Neural cell (in vitro differentiated cells): ENCODE results near the gene AP1M1.

ENCODE experiments used
- EP300 ChIP-seq: fragments of 450-650 bp; conservative IDR thresholded peaks from 2 replicates; pipeline ENCODE4 v1.6.1; 2014; ENCODE audit warnings: antibody characterized with exemption, mild to moderate bottlenecking, moderate library complexity; ENCODE audit not compliant: poor library complexity, severe bottlenecking
- EZH2 ChIP-seq: fragments of 200-600, 300-800 bp; shearing (Covaris generic), sonication (generic); IDR thresholded peaks from 2 replicates; pipeline ENCODE4 v1.6.1; 2014; ENCODE audit warnings: antibody characterized with exemption, low read length, borderline replicate concordance, mild to moderate bottlenecking; ENCODE audit not compliant: insufficient read depth, poor library complexity, severe bottlenecking
- MXI1 ChIP-seq: fragments of 450-650 bp; conservative IDR thresholded peaks from 2 replicates; pipeline ENCODE4 v1.6.1; 2014; ENCODE audit warnings: antibody characterized with exemption, mild to moderate bottlenecking; ENCODE audit not compliant: poor library complexity, severe bottlenecking
- POLR2AphosphoS5 ChIP-seq: IDR thresholded peaks from 2 replicates; pipeline ENCODE4 v1.6.1; 2012
- RAD21 ChIP-seq: fragments of 450-650 bp; conservative IDR thresholded peaks from 2 replicates; pipeline ENCODE4 v1.6.1; 2014; ENCODE audit warnings: antibody characterized with exemption, mild to moderate bottlenecking, moderate library complexity
- SMC3 ChIP-seq: fragments of 450-650 bp; conservative IDR thresholded peaks from 2 replicates; pipeline ENCODE4 v1.6.1; 2014; ENCODE audit warnings: antibody characterized with exemption, mild to moderate bottlenecking, moderate library complexity; ENCODE audit not compliant: poor library complexity
- TAF1 ChIP-seq: IDR thresholded peaks from 2 replicates; pipeline ENCODE4 v1.6.1; 2012; ENCODE audit warnings: low read depth
- TF ChIP-seq, protein P1 (sequence below): fragments of 450-650 bp; IDR thresholded peaks from 2 replicates; pipeline ENCODE4 v1.5.1; 2014; ENCODE audit warnings: antibody characterized with exemption, mild to moderate bottlenecking, moderate library complexity; ENCODE audit not compliant: poor library complexity, severe bottlenecking
- TF ChIP-seq, protein P2 (sequence below): IDR thresholded peaks from 2 replicates; pipeline ENCODE4 v1.6.1; 2012; ENCODE audit warnings: borderline replicate concordance

GRCh38 chr19:16213076-16213475 lies 15.4 kb downstream of the AP1M1 start:
- no peak for TF ChIP-seq POLR2AphosphoS5
- TF ChIP-seq, protein P1, sequence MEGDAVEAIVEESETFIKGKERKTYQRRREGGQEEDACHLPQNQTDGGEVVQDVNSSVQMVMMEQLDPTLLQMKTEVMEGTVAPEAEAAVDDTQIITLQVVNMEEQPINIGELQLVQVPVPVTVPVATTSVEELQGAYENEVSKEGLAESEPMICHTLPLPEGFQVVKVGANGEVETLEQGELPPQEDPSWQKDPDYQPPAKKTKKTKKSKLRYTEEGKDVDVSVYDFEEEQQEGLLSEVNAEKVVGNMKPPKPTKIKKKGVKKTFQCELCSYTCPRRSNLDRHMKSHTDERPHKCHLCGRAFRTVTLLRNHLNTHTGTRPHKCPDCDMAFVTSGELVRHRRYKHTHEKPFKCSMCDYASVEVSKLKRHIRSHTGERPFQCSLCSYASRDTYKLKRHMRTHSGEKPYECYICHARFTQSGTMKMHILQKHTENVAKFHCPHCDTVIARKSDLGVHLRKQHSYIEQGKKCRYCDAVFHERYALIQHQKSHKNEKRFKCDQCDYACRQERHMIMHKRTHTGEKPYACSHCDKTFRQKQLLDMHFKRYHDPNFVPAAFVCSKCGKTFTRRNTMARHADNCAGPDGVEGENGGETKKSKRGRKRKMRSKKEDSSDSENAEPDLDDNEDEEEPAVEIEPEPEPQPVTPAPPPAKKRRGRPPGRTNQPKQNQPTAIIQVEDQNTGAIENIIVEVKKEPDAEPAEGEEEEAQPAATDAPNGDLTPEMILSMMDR, result no peak
- TF ChIP-seq EZH2, result no peak
- no peak for TF ChIP-seq EP300
- TF ChIP-seq, protein P2, sequence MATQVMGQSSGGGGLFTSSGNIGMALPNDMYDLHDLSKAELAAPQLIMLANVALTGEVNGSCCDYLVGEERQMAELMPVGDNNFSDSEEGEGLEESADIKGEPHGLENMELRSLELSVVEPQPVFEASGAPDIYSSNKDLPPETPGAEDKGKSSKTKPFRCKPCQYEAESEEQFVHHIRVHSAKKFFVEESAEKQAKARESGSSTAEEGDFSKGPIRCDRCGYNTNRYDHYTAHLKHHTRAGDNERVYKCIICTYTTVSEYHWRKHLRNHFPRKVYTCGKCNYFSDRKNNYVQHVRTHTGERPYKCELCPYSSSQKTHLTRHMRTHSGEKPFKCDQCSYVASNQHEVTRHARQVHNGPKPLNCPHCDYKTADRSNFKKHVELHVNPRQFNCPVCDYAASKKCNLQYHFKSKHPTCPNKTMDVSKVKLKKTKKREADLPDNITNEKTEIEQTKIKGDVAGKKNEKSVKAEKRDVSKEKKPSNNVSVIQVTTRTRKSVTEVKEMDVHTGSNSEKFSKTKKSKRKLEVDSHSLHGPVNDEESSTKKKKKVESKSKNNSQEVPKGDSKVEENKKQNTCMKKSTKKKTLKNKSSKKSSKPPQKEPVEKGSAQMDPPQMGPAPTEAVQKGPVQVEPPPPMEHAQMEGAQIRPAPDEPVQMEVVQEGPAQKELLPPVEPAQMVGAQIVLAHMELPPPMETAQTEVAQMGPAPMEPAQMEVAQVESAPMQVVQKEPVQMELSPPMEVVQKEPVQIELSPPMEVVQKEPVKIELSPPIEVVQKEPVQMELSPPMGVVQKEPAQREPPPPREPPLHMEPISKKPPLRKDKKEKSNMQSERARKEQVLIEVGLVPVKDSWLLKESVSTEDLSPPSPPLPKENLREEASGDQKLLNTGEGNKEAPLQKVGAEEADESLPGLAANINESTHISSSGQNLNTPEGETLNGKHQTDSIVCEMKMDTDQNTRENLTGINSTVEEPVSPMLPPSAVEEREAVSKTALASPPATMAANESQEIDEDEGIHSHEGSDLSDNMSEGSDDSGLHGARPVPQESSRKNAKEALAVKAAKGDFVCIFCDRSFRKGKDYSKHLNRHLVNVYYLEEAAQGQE, result no peak
- no peak for TF ChIP-seq TAF1
- no peak for TF ChIP-seq RAD21
- TF ChIP-seq MXI1, result no peak
- no peak for TF ChIP-seq SMC3
